NCI-H1417 (cell line): ENCODE measurements around the gene CORO1C.

Source experiments
- DNase-seq, 3 experiments: peaks; one replicate each; lab custom pipeline; 2025; lab: John Stamatoyannopoulos, UW

The CORO1C gene

GRCh38 chr12:108724890-108725151, 6.5 kb downstream of the CORO1C start:
- DNase-seq: no peak

DNA sequence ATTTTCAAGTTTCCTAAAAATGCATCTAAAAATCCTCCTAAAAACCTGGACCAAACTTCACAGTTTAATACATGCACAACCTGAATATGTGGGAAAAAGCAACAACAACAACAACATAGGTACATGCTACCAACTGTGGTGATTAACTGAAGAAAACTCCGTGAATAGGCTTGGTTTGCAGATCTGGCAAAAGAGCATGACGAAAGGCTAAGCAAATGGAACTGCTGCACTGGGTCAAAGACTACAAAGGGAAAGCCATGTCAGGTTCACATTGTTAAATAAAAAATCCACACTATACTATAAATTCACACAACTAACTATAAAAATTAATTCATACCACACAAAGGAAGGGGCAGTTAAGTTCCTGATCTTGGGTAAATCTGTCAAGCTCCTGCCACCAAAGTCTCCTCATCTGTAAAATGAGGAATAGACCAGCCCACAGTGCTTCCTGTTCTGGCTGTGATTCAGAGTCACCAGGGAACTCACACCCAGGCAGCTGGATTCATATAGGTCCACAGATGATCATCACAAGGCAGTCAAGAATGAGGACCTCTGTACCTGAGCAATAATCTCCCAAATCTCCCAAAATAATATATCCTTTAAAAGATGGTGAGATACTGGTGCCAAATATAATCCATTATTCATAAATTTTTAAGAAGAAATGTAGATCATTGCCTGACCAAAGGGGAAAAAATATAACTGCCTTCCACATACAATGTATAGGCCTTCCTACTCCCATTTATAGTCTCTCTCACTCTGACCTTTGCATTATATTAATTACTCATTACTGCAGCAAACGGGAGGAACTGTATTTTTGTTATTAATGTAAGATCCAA, 7.0 kb downstream of the CORO1C start:
- DNase-seq: no peak

GRCh38 chr12:108722992-108723766, 8.1 kb downstream of the CORO1C start:
- no peak for DNase-seq

- DNase-seq: no peak
Observed at GRCh38 chr12:108722463-108722862, 8.9 kb downstream of the CORO1C start.

DNA sequence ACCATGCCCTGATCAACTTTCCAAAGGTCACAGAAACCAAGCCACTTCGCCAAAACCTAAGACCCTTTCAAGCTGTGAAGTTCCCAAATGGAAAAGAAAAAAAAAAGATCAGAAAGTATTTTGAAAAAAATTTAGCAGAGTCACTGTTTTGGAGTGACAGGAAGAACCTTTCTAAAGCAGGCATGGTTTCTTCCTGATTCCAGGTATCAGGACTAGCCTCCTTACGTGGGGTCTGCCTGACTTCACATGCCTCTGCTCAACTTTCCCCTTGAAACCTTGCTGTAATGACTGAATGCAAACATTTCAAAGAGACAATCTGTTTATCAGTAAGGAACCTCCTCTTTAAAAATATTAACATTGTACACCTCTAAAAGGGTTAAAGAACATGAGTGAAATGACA, 9.5 kb downstream of the CORO1C start:
- no peak for DNase-seq

DNA sequence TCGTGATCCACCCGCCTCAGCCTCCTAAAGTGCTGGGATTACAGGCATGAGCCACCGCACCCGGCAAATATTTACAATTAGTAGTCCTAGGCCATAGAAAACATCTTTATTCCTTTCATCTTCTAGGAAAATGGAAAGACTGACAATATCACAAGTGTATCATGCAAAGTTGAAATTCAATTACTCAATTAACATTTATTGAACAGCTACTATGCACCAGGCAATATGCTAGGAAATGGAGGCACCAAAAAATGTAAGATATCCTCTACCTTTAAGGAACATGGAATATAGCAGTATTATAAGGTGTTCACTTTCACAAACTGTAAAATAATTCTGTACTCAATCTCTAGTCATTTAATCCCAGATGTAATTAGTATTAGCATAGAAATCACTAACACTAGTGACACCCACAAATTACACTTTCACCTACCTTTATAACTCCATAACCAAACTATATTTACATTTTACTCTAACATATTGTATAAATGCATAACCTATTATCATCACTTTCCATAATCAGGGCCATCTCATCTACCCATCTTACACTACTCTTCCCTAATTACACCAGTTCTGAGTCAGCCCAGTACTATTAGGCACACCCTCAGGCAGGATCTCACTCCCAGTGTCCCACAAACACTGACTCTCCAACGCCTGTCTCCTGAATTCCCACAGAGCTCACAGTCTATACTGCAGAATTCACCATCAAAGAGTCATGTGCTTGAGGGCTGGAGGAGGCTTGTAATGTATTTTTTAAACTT, 10.4 kb downstream of the CORO1C start:
- DNase-seq: no peak

DNA sequence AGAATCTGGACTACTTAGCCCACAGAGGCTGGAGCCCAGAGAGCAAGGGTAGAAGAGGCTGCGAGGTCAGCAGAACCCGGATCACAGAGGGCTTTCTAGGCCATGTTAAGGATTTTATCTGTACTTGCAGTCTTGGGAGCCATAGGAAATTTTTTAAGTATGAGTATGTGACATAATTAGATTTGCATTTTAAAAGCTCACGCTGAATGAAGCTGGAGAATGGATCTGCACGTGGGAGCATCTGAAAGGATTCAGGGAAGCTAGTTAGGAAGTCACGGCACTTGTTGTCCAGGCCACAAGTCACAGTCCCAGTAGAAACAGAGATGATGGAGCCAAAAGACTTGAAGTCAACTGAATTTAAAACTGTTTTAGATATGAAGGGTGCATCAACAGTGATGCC, 14.1 kb downstream of the CORO1C start:
- DNase-seq: no peak

GRCh38 chr12:108714866-108715265, 16.5 kb downstream of the CORO1C start:
- no peak for DNase-seq

DNA sequence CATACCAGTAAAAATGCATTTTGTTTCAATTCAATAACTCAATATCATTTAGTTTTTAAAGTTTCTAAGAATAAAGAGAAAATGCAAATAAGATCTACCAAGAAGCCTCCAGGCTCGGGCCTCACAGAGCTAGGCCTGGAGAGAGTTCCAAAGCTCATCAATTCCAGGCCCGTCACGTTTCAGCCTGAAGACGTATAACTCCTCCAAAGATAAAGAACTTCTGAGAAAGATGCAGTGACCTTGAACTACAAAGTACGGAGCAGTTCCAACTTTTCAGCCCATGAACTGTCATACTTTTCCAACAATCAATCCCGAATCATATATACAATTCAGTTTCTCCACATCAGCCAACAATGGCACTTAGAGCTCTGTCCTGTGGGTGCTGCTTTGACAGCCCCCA, 17.8 kb downstream of the CORO1C start:
- DNase-seq: no peak

DNA sequence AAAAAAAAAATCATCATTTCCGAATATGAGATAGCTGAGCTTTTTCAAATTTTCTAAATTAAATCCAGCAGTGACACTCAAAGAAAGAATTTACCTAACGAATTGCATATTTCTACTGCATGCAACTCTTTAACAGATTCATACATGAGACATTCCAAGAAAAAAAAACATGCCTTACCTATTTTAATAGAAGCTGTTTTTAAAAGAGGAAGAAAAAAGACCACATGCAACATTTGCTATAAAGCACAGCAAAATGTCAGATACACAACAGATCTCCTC, 18.5 kb downstream of the CORO1C start:
- no peak for DNase-seq

DNA sequence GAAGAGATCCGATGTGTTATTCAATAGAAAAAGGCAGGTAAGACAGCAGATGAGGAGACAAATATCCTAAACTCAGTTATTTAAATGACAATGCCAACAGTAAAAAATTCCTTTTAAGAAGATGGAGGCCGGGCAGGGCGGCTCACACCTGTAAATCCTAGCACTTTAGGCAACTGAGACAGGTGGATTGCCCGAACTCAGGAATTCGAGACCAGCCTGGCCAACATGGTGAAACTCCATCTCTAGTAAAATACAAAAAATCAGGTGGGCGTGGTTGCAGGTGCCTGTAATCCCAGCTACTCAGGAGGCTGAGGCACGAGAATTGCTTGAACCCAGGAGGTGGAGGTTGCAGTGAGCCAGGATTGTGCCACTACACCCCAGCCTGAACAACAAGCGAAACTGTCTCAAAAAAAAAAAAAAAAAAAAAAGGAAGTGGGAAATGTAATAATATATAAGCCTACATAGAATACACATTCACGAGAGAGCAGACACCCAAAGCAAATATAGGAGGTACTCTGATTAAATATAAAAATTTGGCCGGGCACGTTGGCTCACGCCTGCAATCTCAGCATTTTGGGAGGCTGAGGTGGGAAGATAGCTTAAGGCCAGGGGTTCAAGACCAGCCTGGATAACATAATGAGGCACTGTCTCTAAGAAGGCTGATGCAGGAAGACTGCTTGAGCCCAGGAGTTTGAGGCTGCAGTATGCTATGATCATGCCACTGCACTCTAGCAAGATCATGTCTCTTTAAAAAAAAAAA, 19.0 kb downstream of the CORO1C start:
- DNase-seq: no peak

DNA sequence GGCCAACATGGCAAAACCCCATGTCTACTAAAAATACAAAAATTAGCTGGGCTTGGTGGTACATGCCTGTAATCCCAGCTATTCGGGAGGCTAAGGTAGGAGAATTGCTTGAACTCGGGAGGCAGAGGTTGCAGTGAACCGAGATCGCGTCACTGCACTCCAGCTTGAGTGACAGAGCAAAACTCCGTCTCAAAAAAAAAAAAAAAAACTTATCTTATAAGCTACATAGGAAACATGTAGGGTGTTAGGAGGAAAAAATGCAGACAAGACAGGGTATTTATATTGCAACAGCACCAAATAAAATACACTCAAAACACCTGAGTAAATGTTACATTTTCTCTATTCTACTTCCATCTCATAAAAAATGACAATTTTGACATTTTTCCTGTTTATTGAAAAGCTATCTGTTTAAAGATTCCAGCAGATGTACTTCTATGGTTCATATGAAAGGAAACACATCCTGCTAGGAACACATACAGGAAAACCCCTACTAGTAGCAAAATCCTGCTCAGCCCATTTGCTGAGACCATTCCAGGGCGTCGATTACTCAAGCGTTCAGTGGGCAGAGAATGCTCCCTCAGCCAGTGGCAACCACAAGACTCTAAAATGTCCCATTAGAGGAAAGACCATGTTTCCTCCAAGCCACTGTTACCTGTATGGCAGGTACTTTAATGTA, 19.7 kb downstream of the CORO1C start:
- DNase-seq: no peak

- no peak for DNase-seq
Observed at GRCh38 chr12:108709697-108710096, 21.6 kb downstream of the CORO1C start.

- DNase-seq: peak; percentile 36 to 80 (median 45)
Observed at GRCh38 chr12:108704527-108704926, 26.8 kb downstream of the CORO1C start.

- no peak for DNase-seq
Observed at GRCh38 chr12:108702595-108703320, 28.6 kb downstream of the CORO1C start.

DNA sequence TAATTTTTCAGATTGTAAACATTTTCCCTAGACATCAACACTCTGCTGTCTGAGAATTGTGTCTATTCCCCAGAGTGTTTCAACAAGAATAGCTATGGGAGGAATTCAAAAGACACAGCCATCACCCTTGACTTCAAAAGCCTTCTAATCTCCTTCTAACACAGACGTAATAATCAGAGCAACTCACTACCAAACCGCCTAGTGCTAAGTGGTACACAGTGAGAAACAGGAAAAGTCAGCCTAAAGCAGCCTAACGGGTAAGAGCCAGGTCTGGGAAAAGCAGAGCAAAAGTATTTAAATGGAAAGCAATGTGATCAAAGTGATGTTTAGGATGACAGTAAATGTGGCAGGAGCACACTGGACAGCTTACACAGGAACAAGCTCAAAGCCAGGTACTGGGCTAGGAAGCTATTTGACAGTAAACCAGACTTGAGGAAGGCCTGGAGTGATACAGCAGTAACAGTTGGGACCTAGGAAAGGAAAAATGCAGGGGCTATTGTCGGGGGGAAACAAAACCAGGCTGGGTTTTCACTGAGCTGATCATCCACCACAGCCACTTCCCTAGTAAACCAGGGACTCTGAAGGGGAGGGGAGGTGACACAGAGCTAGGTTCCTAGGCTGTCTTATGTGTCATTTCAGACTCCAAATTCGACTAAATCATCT, 29.4 kb downstream of the CORO1C start:
- peak in 2 of 3 experiments; percentile 24 to 39 for DNase-seq

GRCh38 chr12:108700833-108701541, 30.3 kb downstream of the CORO1C start:
- DNase-seq: peak in 2 of 3 experiments; percentile 53 to 64

- DNase-seq: no peak
Observed at GRCh38 chr12:108699955-108700563, 31.3 kb downstream of the CORO1C start.

DNA sequence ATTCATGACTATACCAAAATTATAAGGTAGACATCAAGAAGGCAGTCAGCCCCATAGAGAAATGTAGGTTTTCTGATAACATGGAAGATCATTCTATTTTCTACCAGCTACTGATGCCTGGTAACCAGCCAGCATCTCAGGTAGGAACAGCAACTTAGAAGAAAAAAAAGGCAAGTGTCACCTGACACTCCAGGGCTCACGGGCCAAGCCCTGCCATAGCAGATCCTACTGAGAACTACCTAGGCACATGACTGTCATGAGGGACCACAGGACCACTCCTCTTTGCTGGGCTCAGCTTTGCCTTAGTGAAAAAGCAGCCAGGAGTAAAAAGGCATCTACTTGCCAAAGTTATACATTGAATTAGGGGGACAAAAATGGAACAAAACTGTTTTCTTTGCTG, 33.4 kb downstream of the CORO1C start:
- DNase-seq: peak in 2 of 3 experiments; percentile 47 to 75

- DNase-seq: no peak
Observed at GRCh38 chr12:108696996-108697290, 34.4 kb downstream of the CORO1C start.
